Neuronal stem cell (in vitro differentiated cells): ENCODE measurements around the gene HADHB.
A peak's percentile ranks its signal among the peaks of the same experiment; 100 is the strongest.
"Not testable (repeated sequence)": the region's sequence is repeated elsewhere in the genome, so short reads cannot be mapped to it uniquely, and the experiment has no call there.

Experiments used
- DNase-seq: peaks from one replicate; pipeline ENCODE4 v3.0.0-alpha.2; 2013; ENCODE audit warnings: low spot score
- H2AFZ ChIP-seq: one replicate; pipeline ENCODE4 v1.6.1; 2013; ENCODE audit warnings: mild to moderate bottlenecking, low read length, inconsistent platforms
- H2AK5ac ChIP-seq: 2 replicates; pipeline ENCODE4 v1.6.1; 2013; ENCODE audit warnings: low read depth, mild to moderate bottlenecking, inconsistent platforms, low read length, moderate library complexity, mixed read lengths
- H2BK120ac ChIP-seq: 2 replicates; pipeline ENCODE4 v1.6.1; 2013; ENCODE audit warnings: low read depth, mild to moderate bottlenecking, inconsistent platforms, low read length, moderate library complexity, mixed read lengths
- H2BK12ac ChIP-seq: one replicate; pipeline ENCODE4 v1.6.1; 2013; ENCODE audit warnings: low read length, inconsistent platforms
- H2BK15ac ChIP-seq: 2 replicates; pipeline ENCODE4 v1.6.1; 2013; ENCODE audit warnings: mild to moderate bottlenecking, low read length, inconsistent platforms, mixed read lengths
- H2BK5ac ChIP-seq: one replicate; pipeline ENCODE4 v1.6.1; 2013; ENCODE audit warnings: inconsistent platforms, mild to moderate bottlenecking, low read length, moderate library complexity
- H3K14ac ChIP-seq: one replicate; pipeline ENCODE4 v1.6.1; 2013; ENCODE audit warnings: low read length, inconsistent platforms
- H3K18ac ChIP-seq: 2 replicates; pipeline ENCODE4 v1.6.1; 2013; ENCODE audit warnings: low read length, inconsistent platforms
- H3K23ac ChIP-seq: 2 replicates; pipeline ENCODE4 v1.6.1; 2013; ENCODE audit warnings: low read depth, mild to moderate bottlenecking, mixed read lengths, low read length, inconsistent platforms; ENCODE audit not compliant: poor library complexity
- H3K27ac ChIP-seq: replicated peaks from 3 replicates; pipeline ENCODE4 v1.5.1; 2013; ENCODE audit warnings: low read length, inconsistent platforms
- H3K27me3 ChIP-seq, 3 experiments: 2 replicates each; pipeline ENCODE4 v1.6.1; 2013; ENCODE audit warnings: low read length in 3 of 3, mild to moderate bottlenecking in 2 of 3, inconsistent platforms in 1 of 3, low read depth in 1 of 3, mixed read lengths in 1 of 3, moderate library complexity in 1 of 3; ENCODE audit not compliant: control insufficient read depth in 3 of 3, insufficient read depth in 3 of 3
- H3K36me3 ChIP-seq, 2 donors: replicated peaks in 1 of 2; 2 replicates each; pipeline ENCODE4 v1.6.1; 2013; ENCODE audit warnings: low read length in 2 of 2; ENCODE audit not compliant: control insufficient read depth in 2 of 2, insufficient read depth in 2 of 2
- H3K4ac ChIP-seq: 2 replicates; pipeline ENCODE4 v1.6.1; 2013; ENCODE audit warnings: inconsistent platforms, mild to moderate bottlenecking, low read length, moderate library complexity
- H3K4me1 ChIP-seq, 2 donors: 1 replicate in 1 of 2; 2 replicates in 1 of 2; pipeline ENCODE4 v1.6.1; 2013; ENCODE audit warnings: low read length in 2 of 2, low read depth in 1 of 2; ENCODE audit not compliant: control insufficient read depth in 2 of 2, insufficient read depth in 1 of 2
- H3K4me2 ChIP-seq: one replicate; pipeline ENCODE4 v1.6.1; 2013; ENCODE audit warnings: mild to moderate bottlenecking, low read length, inconsistent platforms; ENCODE audit not compliant: insufficient read depth, poor library complexity, severe bottlenecking
- H3K4me3 ChIP-seq, 2 donors: 2 replicates each; pipeline ENCODE4 v1.5.1; 2013; ENCODE audit warnings: low read length in 2 of 2, mild to moderate bottlenecking in 2 of 2, inconsistent platforms in 1 of 2, moderate library complexity in 1 of 2
- H3K79me1 ChIP-seq: one replicate; pipeline ENCODE4 v1.6.1; 2013; ENCODE audit warnings: low read depth, mild to moderate bottlenecking, inconsistent platforms, low read length, moderate library complexity
- H3K9ac ChIP-seq: one replicate; pipeline ENCODE4 v1.6.1; 2013; ENCODE audit warnings: mild to moderate bottlenecking, low read depth, low read length, inconsistent platforms; ENCODE audit not compliant: poor library complexity
- H3K9me3 ChIP-seq, 2 donors: replicated peaks in 1 of 2; 2 replicates each; pipeline versions ENCODE3 to v1.6.1; 2013; ENCODE audit warnings: low read length in 2 of 2, mild to moderate bottlenecking in 2 of 2, inconsistent platforms in 1 of 2, low read depth in 1 of 2, mixed read lengths in 1 of 2, moderate library complexity in 1 of 2; ENCODE audit not compliant: control insufficient read depth in 2 of 2, insufficient read depth in 1 of 2
- H4K8ac ChIP-seq: one replicate; pipeline ENCODE4 v1.6.1; 2013; ENCODE audit warnings: low read depth, mild to moderate bottlenecking, inconsistent platforms, low read length, moderate library complexity
- H4K91ac ChIP-seq: one replicate; pipeline ENCODE4 v1.6.1; 2013; ENCODE audit warnings: low read length, low read depth, mild to moderate bottlenecking, inconsistent platforms; ENCODE audit not compliant: poor library complexity
- WGBS, 2 donors: extraction: QIAGEN DNeasy Blood & Tissue Kit; methylation state at CpG; one replicate each; pipeline ENCODE4 v1.1.7; 2013; ENCODE audit warnings: missing lambda C conversion rate in 2 of 2, mixed read lengths in 1 of 2; ENCODE audit not compliant: insufficient read length in 2 of 2, insufficient replicate concordance in 1 of 2; ENCODE audit errors: extremely low coverage in 2 of 2; 5-methylcytosine and 5-hydroxymethylcytosine counted together

Gene HADHB

DNA sequence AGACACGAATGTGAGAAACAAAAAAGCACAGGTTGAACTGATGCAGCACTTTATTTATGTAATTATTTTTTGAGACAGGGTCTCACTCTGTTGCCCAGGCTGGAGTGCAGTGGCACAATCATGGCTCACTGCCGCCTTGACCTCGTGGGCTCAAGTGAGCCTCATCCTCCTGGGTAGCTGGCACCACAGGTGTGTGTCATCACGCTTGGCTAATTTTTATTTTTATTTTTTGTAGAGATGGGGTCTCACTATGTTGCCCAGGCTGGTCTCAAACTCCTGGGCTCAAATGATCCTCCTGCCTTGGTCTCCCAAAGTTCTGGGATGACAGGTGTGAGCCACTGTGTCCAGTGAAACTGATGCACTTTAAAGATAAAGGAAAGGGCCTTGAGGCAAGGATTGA lies 84.3 kb downstream of the HADHB start:
- H3K4me2 ChIP-seq, H2AK5ac ChIP-seq, H3K23ac ChIP-seq, H3K4me1 ChIP-seq, H2BK15ac ChIP-seq, H2BK12ac ChIP-seq, H3K79me1 ChIP-seq, H3K4me3 ChIP-seq, H4K8ac ChIP-seq, H2BK120ac ChIP-seq, DNase-seq, H3K4ac ChIP-seq, H3K18ac ChIP-seq, H3K36me3 ChIP-seq, H4K91ac ChIP-seq, H3K9me3 ChIP-seq, H3K27ac ChIP-seq, H3K27me3 ChIP-seq, H3K9ac ChIP-seq, H2AFZ ChIP-seq, H3K14ac ChIP-seq, H2BK5ac ChIP-seq: not testable (repeated sequence)
- WGBS, 2 donors, result no CpG with 5 or more reads among the region's 4 CpGs

DNA sequence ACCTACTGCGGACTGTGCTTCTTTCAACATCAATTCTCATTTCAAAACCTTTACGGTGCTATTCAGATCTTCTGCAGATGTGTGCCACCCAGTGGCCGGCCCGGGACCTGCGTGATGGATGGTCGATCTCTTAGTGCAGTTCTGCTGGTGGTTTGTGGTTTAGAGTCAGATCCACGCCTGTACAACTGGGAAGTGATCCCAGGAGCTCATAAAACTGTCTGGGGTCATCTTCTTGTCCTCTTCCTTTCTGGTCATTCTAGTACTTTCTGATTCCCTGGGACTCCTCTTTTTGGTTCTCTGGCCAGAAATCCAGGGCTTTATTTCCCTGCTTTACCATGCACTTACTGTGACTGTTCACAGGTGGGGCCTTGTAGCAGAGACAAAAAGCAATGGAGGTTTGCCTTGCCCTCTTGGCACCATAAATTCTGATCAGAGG lies 85.4 kb downstream of the HADHB start:
- no peaks in the 10 kb centered on the region for H3K27me3 ChIP-seq
- H3K18ac ChIP-seq, result no peak overlapping the region
- H3K14ac ChIP-seq, result no peak overlapping the region
- DNase-seq, result peak; percentile 56
- H3K23ac ChIP-seq, result no peak overlapping the region
- WGBS, 2 donors, result no CpG with 5 or more reads among the region's 7 CpGs
- no peak overlapping the region for H2AK5ac ChIP-seq
- H4K91ac ChIP-seq, result no peak overlapping the region
- H3K4me2 ChIP-seq, result no peak overlapping the region
- H3K4me1 ChIP-seq, result peaks cover 0 to 3% of the 10 kb centered on the region in 2 donors
- H4K8ac ChIP-seq, result no peak overlapping the region
- no peaks in the 10 kb centered on the region for H3K79me1 ChIP-seq
- H3K9ac ChIP-seq, result no peak overlapping the region
- H2BK120ac ChIP-seq, result no peak overlapping the region
- H3K27ac ChIP-seq, result no peak overlapping the region
- H3K4me3 ChIP-seq, result no peak overlapping the region
- no peaks in the 10 kb centered on the region for H3K36me3 ChIP-seq
- peak overlapping the region; percentile 83 for H2AFZ ChIP-seq
- H3K4ac ChIP-seq, result no peak overlapping the region
- no peaks in the 10 kb centered on the region for H3K9me3 ChIP-seq
- no peak overlapping the region for H2BK12ac ChIP-seq
- no peak overlapping the region for H2BK15ac ChIP-seq
- H2BK5ac ChIP-seq, result no peak overlapping the region

DNA sequence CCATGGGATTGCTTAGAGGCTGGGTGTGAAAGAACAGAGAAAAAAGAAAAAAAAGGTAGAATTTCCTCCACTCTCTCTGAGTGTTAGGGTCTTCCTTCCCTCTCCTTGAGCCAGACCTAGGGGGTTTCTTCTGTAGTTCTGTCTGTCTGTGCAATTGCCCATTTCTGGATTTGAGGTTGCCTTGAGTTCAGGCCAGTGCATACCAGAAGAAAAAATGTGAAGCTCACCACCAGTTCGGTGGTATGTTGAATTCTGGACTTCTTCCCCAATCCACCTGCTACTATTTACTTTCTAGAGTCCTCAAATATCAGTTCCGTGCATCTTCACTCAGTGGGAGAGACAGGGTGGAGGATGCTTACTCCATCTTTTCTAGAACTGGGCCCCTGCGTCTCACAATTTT lies 85.9 kb downstream of the HADHB start:
- Histone ChIP-seq H2AFZ (peak overlapping the region; percentile 83), H3K9me3 (no peaks in the 10 kb centered on the region), H2BK15ac (no peak overlapping the region), H4K91ac (no peak overlapping the region), H3K36me3 (no peaks in the 10 kb centered on the region), H3K23ac (no peak overlapping the region), H2BK5ac (no peak overlapping the region), H2BK120ac (no peak overlapping the region), H3K14ac (no peak overlapping the region), H2BK12ac (no peak overlapping the region), H3K18ac (no peak overlapping the region), H3K4ac (no peak overlapping the region), H3K4me1 (peaks cover 0 to 3% of the 10 kb centered on the region in 2 donors), H3K4me2 (no peak overlapping the region), H2AK5ac (no peak overlapping the region), H4K8ac (no peak overlapping the region), H3K27ac (no peak overlapping the region), H3K27me3 (no peaks in the 10 kb centered on the region), H3K4me3 (no peak overlapping the region), H3K9ac (no peak overlapping the region), H3K79me1 (no peaks in the 10 kb centered on the region)
- no CpG with 5 or more reads among the region's 3 CpGs for WGBS, 2 donors
- no peak for DNase-seq

DNA sequence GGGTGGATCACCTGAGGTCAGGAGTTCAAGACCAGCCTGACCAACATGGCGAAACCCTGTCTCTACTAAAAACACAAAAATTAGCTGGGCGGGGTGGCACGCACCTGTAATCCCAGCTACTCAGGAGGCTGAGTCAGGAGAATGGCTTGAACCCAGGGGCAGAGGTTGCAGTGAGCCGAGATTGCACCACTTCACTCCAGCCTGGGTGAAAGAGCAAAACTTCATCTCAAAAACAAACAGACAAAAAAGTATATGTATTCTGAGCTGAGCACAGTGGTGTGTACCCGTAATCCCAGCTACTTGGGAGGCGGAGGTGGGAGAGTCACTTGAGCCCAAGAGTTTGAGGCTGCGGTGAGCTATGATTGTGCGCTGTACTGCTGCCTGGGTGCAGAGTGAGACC lies 86.6 kb downstream of the HADHB start:
- H3K23ac ChIP-seq, H2BK120ac ChIP-seq, H3K27me3 ChIP-seq, H3K4me3 ChIP-seq, H4K8ac ChIP-seq, H3K18ac ChIP-seq, H3K27ac ChIP-seq, H3K4ac ChIP-seq, H3K4me1 ChIP-seq, H2BK12ac ChIP-seq, H3K79me1 ChIP-seq, DNase-seq, H3K4me2 ChIP-seq, H3K14ac ChIP-seq, H2AFZ ChIP-seq, H2AK5ac ChIP-seq, H3K36me3 ChIP-seq, H2BK5ac ChIP-seq, H4K91ac ChIP-seq, H2BK15ac ChIP-seq, H3K9me3 ChIP-seq, H3K9ac ChIP-seq: not testable (repeated sequence)
- no CpG with 5 or more reads among the region's 8 CpGs for WGBS, 2 donors
